Activated T-helper 1 cell treated with anti-CD3 and anti-CD28 coated beads, Interleukin-12 subunit alpha, Interleukin-12 subunit beta, Interleukin-2, Interleukin-4 antibody, amounts not matched to agents 30 ng/mL and 10 ng/mL and 1 ng/mL, durations not matched to agents 14 hours and 24 hours and 36 hours (primary cell): ENCODE measurements around the gene TGM2. TPM values are rescaled to one million over a fixed set of nuclear protein-coding genes. Genes with fewer than 3 reads are reported as not detected.

Source experiments
- DNase-seq: peaks from one replicate; pipeline ENCODE4 v3.0.0; 2021; ENCODE audit warnings: low spot score
- H3K27ac Mint-ChIP-seq: one replicate; pipeline ENCODE4 v1.8.0; 2021; ENCODE audit warnings: mild to moderate bottlenecking, mixed read lengths
- H3K27me3 Mint-ChIP-seq: one replicate; pipeline ENCODE4 v1.8.0; 2022; ENCODE audit warnings: mild to moderate bottlenecking, moderate library complexity, mixed read lengths; ENCODE audit not compliant: insufficient read depth
- H3K36me3 Mint-ChIP-seq: one replicate; pipeline ENCODE4 v1.8.0; 2021; ENCODE audit warnings: low read depth, mixed read lengths
- H3K4me1 Mint-ChIP-seq: one replicate; pipeline ENCODE4 v1.8.0; 2021; ENCODE audit warnings: low read depth, mixed read lengths
- H3K4me3 Mint-ChIP-seq: one replicate; pipeline ENCODE4 v1.8.0; 2021; ENCODE audit warnings: mild to moderate bottlenecking, moderate library complexity, mixed read lengths
- H3K9me3 Mint-ChIP-seq: one replicate; pipeline ENCODE4 v1.8.0; 2021; ENCODE audit warnings: mixed read lengths
- intact Hi-C: fragments of 100-400 bp; cut with micrococcal nuclease; formaldehyde crosslinking; loops from one replicate; pipeline ENCODE4 v1.15.1; 2024
- total RNA-seq: library from RNA; stranded (reverse); gene quantifications from 2 replicates; pipeline ENCODE4 v1.2.3, GENCODE V29; 2022

Gene TGM2
- total RNA-seq, 1 donor from 2014 or later, result not detected

- peaks cover 43% of the 10 kb centered on the region for H3K36me3 Mint-ChIP-seq
- no peak overlapping the region for H3K27ac Mint-ChIP-seq
- H3K27me3 Mint-ChIP-seq, result no peaks in the 10 kb centered on the region
- intact Hi-C loops, result no loop called here
- H3K4me1 Mint-ChIP-seq, result peaks cover 8% of the 10 kb centered on the region
- no peak overlapping the region for H3K4me3 Mint-ChIP-seq
- DNase-seq, result no peak
- H3K9me3 Mint-ChIP-seq, result peaks cover 4% of the 10 kb centered on the region
These were observed 83.5 kb downstream of the TGM2 start for GRCh38 chr20:38081575-38081974.

GRCh38 chr20:38079353-38079752 lies 85.7 kb downstream of the TGM2 start:
- Mint-ChIP-seq H3K4me1 (peaks cover 8% of the 10 kb centered on the region), H3K4me3 (no peak overlapping the region), H3K27me3 (no peaks in the 10 kb centered on the region), H3K27ac (no peak overlapping the region), H3K9me3 (peaks cover 4% of the 10 kb centered on the region), H3K36me3 (peaks cover 40% of the 10 kb centered on the region)
- no peak for DNase-seq
- intact Hi-C loops, result no loop called here

- Mint-ChIP-seq H3K36me3 (peaks cover 43% of the 10 kb centered on the region), H3K27me3 (no peaks in the 10 kb centered on the region), H3K4me3 (no peak overlapping the region), H3K9me3 (peaks cover 4% of the 10 kb centered on the region), H3K4me1 (peaks cover 15% of the 10 kb centered on the region), H3K27ac (no peak overlapping the region)
- no peak for DNase-seq
- intact Hi-C loops, result no loop called here
These were observed 87.0 kb downstream of the TGM2 start for GRCh38 chr20:38078084-38078483.

Other genes starting within 250 kb of the TGM2 start
- gene TTI1, start 131.8 kb downstream of the TGM2 start, total RNA-seq, result 41.7 and 43.1 TPM in 2 replicates
- 48.8 and 49.7 TPM in 2 replicates for gene RPRD1B, start 131.5 kb downstream of the TGM2 start, total RNA-seq
- not detected in 2 replicates for gene KIAA1755, start 95.5 kb upstream of the TGM2 start, total RNA-seq
- gene BPI, start 138.9 kb upstream of the TGM2 start, total RNA-seq, result not detected in 2 replicates
- not detected in 2 replicates for gene LBP, start 181.2 kb upstream of the TGM2 start, total RNA-seq